Liver (tissue), 3 donors: ENCODE data around the gene RASGRF2.

ENCODE experiments used
- ATF3 ChIP-seq: IDR thresholded peaks from 2 replicates; pipeline ENCODE4 v1.6.1; 2016; ENCODE audit warnings: antibody characterized with exemption
- CTCF ChIP-seq: fragments of 150-350 bp; IDR thresholded peaks from 2 replicates; pipeline ENCODE4 v1.5.1; 2017; ENCODE audit warnings: improper control_type of control experiment, low read depth, low read length; ENCODE audit not compliant: missing input control
- EGR1 ChIP-seq, 2 donors: IDR thresholded peaks; 2 replicates each; pipeline ENCODE4 v1.6.1; 2016 to 2018; ENCODE audit warnings: antibody characterized with exemption in 2 of 2, low read depth in 2 of 2
- FOXA1 ChIP-seq: IDR thresholded peaks from 2 replicates; pipeline ENCODE4 v1.6.1; 2016; ENCODE audit warnings: antibody characterized with exemption
- GABPA ChIP-seq, 2 donors: IDR thresholded peaks in 1 of 2; conservative IDR thresholded peaks in 1 of 2; 2 replicates each; pipeline ENCODE4 v1.6.1; 2016; ENCODE audit warnings: antibody characterized with exemption in 2 of 2, mild to moderate bottlenecking in 1 of 2, moderate library complexity in 1 of 2
- JUND ChIP-seq, 2 donors: IDR thresholded peaks; 2 replicates each; pipeline ENCODE4 v1.6.1; 2016; ENCODE audit warnings: antibody characterized with exemption in 2 of 2
- MAX ChIP-seq: IDR thresholded peaks from 2 replicates; pipeline ENCODE4 v1.6.1; 2016; ENCODE audit warnings: antibody characterized with exemption
- NR2F2 ChIP-seq: IDR thresholded peaks from 2 replicates; pipeline ENCODE4 v1.6.1; 2016; ENCODE audit warnings: antibody characterized with exemption
- RAD21 ChIP-seq, 2 donors: IDR thresholded peaks; 2 replicates each; pipeline ENCODE4 v1.6.1; 2016; ENCODE audit warnings: antibody characterized with exemption in 2 of 2, mild to moderate bottlenecking in 2 of 2
- REST ChIP-seq: IDR thresholded peaks from 2 replicates; pipeline ENCODE4 v1.6.1; 2016; ENCODE audit warnings: antibody characterized with exemption, mild to moderate bottlenecking
- SP1 ChIP-seq: IDR thresholded peaks from 2 replicates; pipeline ENCODE4 v1.6.1; 2018; ENCODE audit warnings: antibody characterized with exemption, mild to moderate bottlenecking
- TAF1 ChIP-seq: conservative IDR thresholded peaks from 2 replicates; pipeline ENCODE4 v1.6.1; 2016; ENCODE audit warnings: antibody characterized with exemption, mild to moderate bottlenecking
- YY1 ChIP-seq: IDR thresholded peaks from 2 replicates; pipeline ENCODE4 v1.6.1; 2016; ENCODE audit warnings: antibody characterized with exemption, mild to moderate bottlenecking
- ZBTB33 ChIP-seq: IDR thresholded peaks from 2 replicates; pipeline ENCODE4 v1.6.1; 2016; ENCODE audit warnings: antibody characterized with exemption
- donor health status: healthy.
- donor health status: healthy.

DNA sequence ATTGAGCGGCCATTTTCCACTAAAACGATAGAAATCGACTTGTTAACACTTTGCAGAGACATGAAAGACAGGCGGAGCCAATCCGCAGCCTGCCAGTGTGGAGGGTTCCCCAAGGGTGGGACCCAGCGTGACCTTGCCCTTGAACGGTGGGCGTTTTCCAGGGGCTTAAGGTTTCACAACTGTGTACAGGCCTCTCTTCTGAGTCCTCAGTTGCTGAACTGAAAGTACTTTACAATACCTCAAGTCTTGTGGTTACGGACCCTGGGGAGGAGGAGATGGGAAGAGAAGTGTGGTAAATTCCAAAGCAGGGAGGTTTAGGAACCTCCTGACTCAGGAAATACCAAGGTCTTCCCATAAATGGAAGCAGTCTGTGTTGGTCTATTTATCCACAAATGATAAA lies 204.8 kb downstream of the RASGRF2 start:
- TF ChIP-seq CTCF, result no peak
- no peak for TF ChIP-seq JUND (IDR thresholded peaks at IDR 0.05)
- no peak for TF ChIP-seq MAX
- TF ChIP-seq TAF1, result no peak
- no peak for TF ChIP-seq REST
- TF ChIP-seq ATF3, result no peak
- TF ChIP-seq NR2F2, result no peak
- no peak for TF ChIP-seq YY1
- no peak for TF ChIP-seq ZBTB33
- no peak for TF ChIP-seq RAD21 (IDR thresholded peaks at IDR 0.05)
- TF ChIP-seq FOXA1, result no peak
- no peak for TF ChIP-seq SP1
- TF ChIP-seq GABPA (IDR thresholded peaks at IDR 0.05 in 1 of 2, conservative IDR thresholded peaks at IDR 0.05 in 1 of 2), result no peak
- no peak for TF ChIP-seq EGR1 (IDR thresholded peaks at IDR 0.05; ENCODE audit: low read depth in 2 of 2)
